Smooth muscle cell (in vitro differentiated cells): ENCODE results near the gene PRSS56. TPM values are rescaled to one million over a fixed set of nuclear protein-coding genes. Genes with fewer than 3 reads are reported as not detected.

ENCODE experiments used
- DNase-seq: peaks from one replicate; lab custom pipeline; 2025; ENCODE audit not compliant: unreplicated experiment; lab: John Stamatoyannopoulos, UW
- H2AFZ ChIP-seq: fragments of 200-600 bp; sonication (generic); 2 replicates; pipeline ENCODE4 v1.6.0; 2016; ENCODE audit warnings: antibody characterized with exemption, low read depth, mild to moderate bottlenecking
- H3F3A ChIP-seq: fragments of 200-600 bp; sonication (generic); 2 replicates; pipeline ENCODE4 v1.6.0; 2017; ENCODE audit warnings: antibody characterized with exemption, low read depth
- H3K27ac ChIP-seq: fragments of 200-600 bp; sonication (generic); 2 replicates; pipeline ENCODE4 v1.5.1; 2016; ENCODE audit warnings: low read depth, mild to moderate bottlenecking
- H3K27me3 ChIP-seq: fragments of 200-600 bp; sonication (generic); 2 replicates; pipeline ENCODE4 v1.6.1; 2016; ENCODE audit warnings: low read depth, mild to moderate bottlenecking
- H3K36me3 ChIP-seq: fragments of 200-600 bp; sonication (generic); 2 replicates; pipeline ENCODE4 v1.5.1; 2016; ENCODE audit warnings: low read depth
- H3K4me1 ChIP-seq: fragments of 200-600 bp; sonication (generic); 2 replicates; pipeline ENCODE4 v1.5.1; 2016; ENCODE audit warnings: low read depth
- H3K4me2 ChIP-seq: fragments of 200-600 bp; sonication (generic); 2 replicates; pipeline ENCODE4 v1.6.0; 2016; ENCODE audit warnings: mild to moderate bottlenecking
- H3K4me3 ChIP-seq: fragments of 200-600 bp; sonication (generic); 2 replicates; pipeline ENCODE4 v1.5.1; 2016; ENCODE audit warnings: mild to moderate bottlenecking
- H3K79me2 ChIP-seq: fragments of 200-600 bp; sonication (generic); 2 replicates; pipeline ENCODE4 v1.6.0; 2016; ENCODE audit warnings: low read depth, mild to moderate bottlenecking
- H3K9ac ChIP-seq: fragments of 200-600 bp; sonication (generic); 2 replicates; pipeline ENCODE4 v1.6.0; 2016; ENCODE audit warnings: low read depth
- H3K9me3 ChIP-seq: fragments of 200-600 bp; sonication (generic); replicated peaks from 2 replicates; pipeline ENCODE4 v1.5.1; 2016; ENCODE audit warnings: low read depth
- H4K20me1 ChIP-seq: fragments of 200-600 bp; sonication (generic); 2 replicates; pipeline ENCODE4 v1.6.0; 2016; ENCODE audit warnings: low read depth
- CTCF ChIP-seq: fragments of 200-600 bp; sonication (generic); IDR thresholded peaks from 2 replicates; pipeline ENCODE4 v1.5.1; 2017; ENCODE audit warnings: borderline replicate concordance, mild to moderate bottlenecking, antibody characterized with exemption; ENCODE audit not compliant: insufficient read depth, poor library complexity, severe bottlenecking
- WGBS: methylation state at CpG from one replicate; pipeline ENCODE4 v1.1.7; 2016; ENCODE audit warnings: low lambda C conversion rate; 5-methylcytosine and 5-hydroxymethylcytosine counted together
- polyA plus RNA-seq: library from polyadenylated mRNA; unstranded; fragments of >200 nt; fragmentation: Nextera tagmentation; extraction: Ambion mirVana; gene quantifications from 2 replicates; pipeline ENCODE4 v1.2.1, GENCODE V29; 2016
- total RNA-seq: library from RNA; depleted of rRNA; stranded (reverse); fragments of >200 nt; gene quantifications from 2 replicates; pipeline ENCODE4 v1.2.3, GENCODE V29; 2014

The PRSS56 gene
- total and polyA plus RNA-seq, 2 experiments from 2014 or later, result not detected

- Histone ChIP-seq H3K27me3 (peaks cover 19% of the 10 kb centered on the region), H2AFZ (no peak overlapping the region), H3K27ac (no peak overlapping the region), H4K20me1 (no peaks in the 10 kb centered on the region), H3K4me3 (no peak overlapping the region), H3K9ac (no peak overlapping the region), H3K36me3 (no peaks in the 10 kb centered on the region), H3K79me2 (no peaks in the 10 kb centered on the region), H3K9me3 (no peaks in the 10 kb centered on the region), H3K4me2 (no peak overlapping the region), H3F3A (no peaks in the 10 kb centered on the region), H3K4me1 (peaks cover 4% of the 10 kb centered on the region)
- TF ChIP-seq CTCF, result no peak
- no peak for DNase-seq
- 89% methylated on average over 6 of the region's 6 CpGs for WGBS
Measured at GRCh38 chr2:232527905-232528470, 7.8 kb downstream of the PRSS56 start.

GRCh38 chr2:232528746-232529460, 8.7 kb downstream of the PRSS56 start:
- Histone ChIP-seq H3K79me2 (no peaks in the 10 kb centered on the region), H3K36me3 (no peaks in the 10 kb centered on the region), H3K27me3 (peaks cover 10% of the 10 kb centered on the region), H4K20me1 (no peaks in the 10 kb centered on the region), H2AFZ (no peak overlapping the region), H3K4me1 (peaks cover 4% of the 10 kb centered on the region), H3F3A (no peaks in the 10 kb centered on the region), H3K9ac (no peak overlapping the region), H3K9me3 (no peaks in the 10 kb centered on the region), H3K4me2 (no peak overlapping the region), H3K4me3 (no peak overlapping the region), H3K27ac (no peak overlapping the region)
- DNase-seq, result no peak
- no peak for TF ChIP-seq CTCF
- WGBS, result 86% methylated on average over 11 of the region's 11 CpGs

- no peaks in the 10 kb centered on the region for H3K9me3 ChIP-seq
- no peak overlapping the region for H3K4me3 ChIP-seq
- no peaks in the 10 kb centered on the region for H4K20me1 ChIP-seq
- no peak overlapping the region for H3K9ac ChIP-seq
- no peak overlapping the region for H3K4me2 ChIP-seq
- DNase-seq, result no peak
- H3K4me1 ChIP-seq, result peaks cover 4% of the 10 kb centered on the region
- WGBS, result 97% methylated on average over 16 of the region's 17 CpGs
- no peaks in the 10 kb centered on the region for H3K79me2 ChIP-seq
- no peaks in the 10 kb centered on the region for H3F3A ChIP-seq
- no peak for TF ChIP-seq CTCF
- H3K27ac ChIP-seq, result no peak overlapping the region
- no peaks in the 10 kb centered on the region for H3K36me3 ChIP-seq
- no peaks in the 10 kb centered on the region for H3K27me3 ChIP-seq
- H2AFZ ChIP-seq, result no peak overlapping the region
Measured at GRCh38 chr2:232529806-232530547, 9.8 kb downstream of the PRSS56 start.
